ENCODE measurements around the gene CAP2. TPM values are rescaled to one million over a fixed set of nuclear protein-coding genes. Genes with fewer than 3 reads are reported as not detected.

The CAP2 gene
- total RNA-seq, 1 experiment from 2014 or later = 11.5 TPM

GRCh38 chr6:17457405-17457804 is 64.0 kb downstream of the CAP2 start:
- Mint-ChIP-seq H3K27me3 (ENCODE audit: low read depth) (no peaks in the 10 kb centered on the region), H3K4me3 (no peak overlapping the region), H3K9me3 (no peaks in the 10 kb centered on the region), H3K36me3 (ENCODE audit: insufficient read depth in 1 of 3, low read depth in 3 of 3) (peaks cover 0 to 4% (median 0%) of the 10 kb centered on the region in 3 experiments; a peak in 3 of 7 replicates), H3K4me1 (peaks cover 13 to 15% of the 10 kb centered on the region in 2 experiments), H3K27ac (no peak overlapping the region)
- H3K23me2 ChIP-seq (ENCODE audit: insufficient read length, low read depth, low read length, poor library complexity, severe bottlenecking) = no peaks in the 10 kb centered on the region
- H3K4me2 ChIP-seq (ENCODE audit: insufficient read depth, insufficient read length, low read length) = no peak overlapping the region
- no peak overlapping the region for H2BK12ac ChIP-seq (ENCODE audit: insufficient read length, low read depth, low read length)
- no peak overlapping the region for H2BK5ac ChIP-seq (ENCODE audit: insufficient read length, low read length)
- H3T11ph ChIP-seq (ENCODE audit: low read length) = no peak overlapping the region
- H3K18ac ChIP-seq (ENCODE audit: insufficient read length, low read depth, low read length) = no peak overlapping the region
- H3K4me1 ChIP-seq (ENCODE audit: insufficient read depth, low read length) = no peaks in the 10 kb centered on the region; the same call in 1 of the 2 replicates
- H3K4ac ChIP-seq (ENCODE audit: low read depth, low read length) = no peak overlapping the region
- H3K9me3 ChIP-seq (ENCODE audit: control insufficient read depth, low read depth, low read length) = no peaks in the 10 kb centered on the region
- H2BK20ac ChIP-seq (ENCODE audit: low read depth, low read length, poor library complexity, severe bottlenecking) = no peak overlapping the region
- H4K5ac ChIP-seq (ENCODE audit: insufficient read length, low read depth, low read length) = no peak overlapping the region
- no peak for TF ChIP-seq CTCF (conservative IDR thresholded peaks at IDR 0.05)
- H3K23ac ChIP-seq (ENCODE audit: insufficient read length, low read depth, low read length) = no peak overlapping the region
- H2BK120ac ChIP-seq (ENCODE audit: low read depth, low read length, poor library complexity, severe bottlenecking) = no peak overlapping the region
- no peak overlapping the region for H2AFZ ChIP-seq (ENCODE audit: low read length)
- H3K56ac ChIP-seq (ENCODE audit: insufficient read length, low read depth, low read length) = no peak overlapping the region
- no peak overlapping the region for H3K14ac ChIP-seq (ENCODE audit: insufficient read depth, low read length)
- H3K27ac ChIP-seq (ENCODE audit: insufficient read length, low read depth, low read length) = no peak overlapping the region
- H4K91ac ChIP-seq (ENCODE audit: insufficient read length, low read depth, low read length) = no peak overlapping the region
- H3K79me2 ChIP-seq (ENCODE audit: insufficient read depth, low read length) = no peaks in the 10 kb centered on the region
- no peaks in the 10 kb centered on the region for H3K79me1 ChIP-seq (ENCODE audit: insufficient read depth, low read depth, low read length, poor library complexity, severe bottlenecking)
- DNase-seq = no peak
- H2BK15ac ChIP-seq (ENCODE audit: low read depth, low read length) = no peak overlapping the region
- H4K8ac ChIP-seq (replicated peaks; ENCODE audit: insufficient read length, low read depth, low read length) = no peak overlapping the region
- WGBS (ENCODE audit: extremely low coverage, insufficient read length, low lambda C conversion rate) = no CpG with 5 or more reads among the region's 4 CpGs
- no peaks in the 10 kb centered on the region for H4K20me1 ChIP-seq (ENCODE audit: control insufficient read depth, insufficient read depth, insufficient read length)
- no peak overlapping the region for H3K9ac ChIP-seq (ENCODE audit: extremely low read depth, insufficient read length, low read length)
- H2AK5ac ChIP-seq (ENCODE audit: insufficient read length, low read length) = no peak overlapping the region
- H3K27me3 ChIP-seq (ENCODE audit: insufficient read depth, low read length) = no peaks in the 10 kb centered on the region
